K562 (cell line): ENCODE measurements around the gene PCK2. TPM values are rescaled to one million over a fixed set of nuclear protein-coding genes. Genes with fewer than 3 reads are reported as not detected.
A peak's percentile ranks its signal among the peaks of the same experiment; 100 is the strongest.

Experiments
- ADNP ChIP-seq: fragments of 200-800 bp; sonication (Bioruptor generic); IDR thresholded peaks from 2 replicates; pipeline ENCODE4 v1.6.1; 2016; ENCODE audit warnings: missing genetic modification characterization, missing compliant biosample characterization
- ATF7 ChIP-seq: fragments of 450-650 bp; IDR thresholded peaks from 2 replicates; pipeline ENCODE4 v1.7.1; 2014; ENCODE audit warnings: mild to moderate bottlenecking, moderate library complexity
- CREM ChIP-seq: IDR thresholded peaks from 2 replicates; pipeline ENCODE4 v1.6.1; 2014; ENCODE audit warnings: antibody characterized with exemption, low read depth
- DIDO1 ChIP-seq: fragments of 450-650 bp; IDR thresholded peaks from 2 replicates; pipeline ENCODE4 v1.6.1; 2016; ENCODE audit warnings: low read depth, missing biosample characterization, missing genetic modification characterization
- ETS1 ChIP-seq: conservative IDR thresholded peaks from 2 replicates; pipeline ENCODE4 v1.6.1; 2011; ENCODE audit warnings: low read depth, mild to moderate bottlenecking, low read length; ENCODE audit not compliant: control insufficient read depth
- GABPB1 ChIP-seq: sonication (generic); formaldehyde crosslinking; IDR thresholded peaks from 2 replicates; pipeline ENCODE4 v1.8.0; 2022; ENCODE audit warnings: mild to moderate bottlenecking, missing genetic modification reagents
- HINFP ChIP-seq: fragments of 450-650 bp; conservative IDR thresholded peaks from 2 replicates; pipeline ENCODE4 v1.6.1; 2016; ENCODE audit warnings: missing genetic modification characterization, low read depth, mild to moderate bottlenecking, control low read depth, missing compliant biosample characterization
- HMGN3 ChIP-seq: IDR thresholded peaks from 2 replicates; pipeline ENCODE4 v1.6.1; 2011; ENCODE audit warnings: borderline replicate concordance, low read depth, mild to moderate bottlenecking, mixed read lengths, low read length; ENCODE audit not compliant: insufficient read length; ENCODE audit errors: extremely low read depth
- ILK ChIP-seq: fragments of 450-650 bp; IDR thresholded peaks from 2 replicates; pipeline ENCODE4 v1.6.1; 2016; ENCODE audit warnings: missing genetic modification characterization, low read depth, mild to moderate bottlenecking, missing compliant biosample characterization, moderate library complexity, borderline replicate concordance
- KAT7 ChIP-seq: sonication (generic); formaldehyde crosslinking; IDR thresholded peaks from 2 replicates; pipeline ENCODE4 v1.8.0; 2022; ENCODE audit warnings: missing genetic modification reagents, mild to moderate bottlenecking, borderline replicate concordance
- MAX ChIP-seq: sonication (generic); formaldehyde crosslinking; IDR thresholded peaks from 2 replicates; pipeline ENCODE4 v1.9.0; 2022; ENCODE audit warnings: mild to moderate bottlenecking, missing genetic modification reagents
- NR2C2 ChIP-seq, 2 experiments: fragments of 200-800 bp in 1 of 2; sonication (Bioruptor generic) in 1 of 2; sonication (generic) in 1 of 2; formaldehyde crosslinking in 1 of 2; IDR thresholded peaks; 2 replicates each; pipeline versions ENCODE4 v1.6.1 to v1.8.0; 2016 to 2022; ENCODE audit warnings: mild to moderate bottlenecking in 1 of 2, missing compliant biosample characterization in 1 of 2, missing genetic modification characterization in 1 of 2, missing genetic modification reagents in 1 of 2
- RBM25 ChIP-seq: fragments of 200-400 bp; formaldehyde crosslinking; IDR thresholded peaks from 2 replicates; pipeline ENCODE4 v1.6.1; 2018; ENCODE audit warnings: low read length, low read depth, moderate library complexity; ENCODE audit not compliant: severe bottlenecking
- RERE ChIP-seq: sonication (generic); formaldehyde crosslinking; IDR thresholded peaks from 2 replicates; pipeline ENCODE4 v1.8.0; 2023; ENCODE audit warnings: missing genetic modification reagents, mild to moderate bottlenecking, borderline replicate concordance
- SMAD1 ChIP-seq: fragments of 150-350 bp; IDR thresholded peaks from 2 replicates; pipeline ENCODE4 v1.6.1; 2014; ENCODE audit warnings: low read length, low read depth; ENCODE audit not compliant: partially characterized antibody
- SP2 ChIP-seq: IDR thresholded peaks from 2 replicates; pipeline ENCODE4 v1.6.1; 2011; ENCODE audit warnings: mild to moderate bottlenecking, low read depth, low read length, moderate library complexity; ENCODE audit not compliant: poor library complexity, severe bottlenecking; ENCODE audit errors: extremely low read depth
- STAT5A ChIP-seq: IDR thresholded peaks from 2 replicates; pipeline ENCODE4 v1.6.1; 2012; ENCODE audit warnings: low read length, inconsistent platforms, borderline replicate concordance
- polyA plus RNA-seq, 8 experiments: library from polyadenylated mRNA; depleted of rRNA in 4 of 8; stranded (reverse) in 5 of 8; unstranded in 3 of 8; fragments of >200 nt; fragmentation: Nextera tagmentation in 2 of 8; fragmentation: Illumina TruSeq in 1 of 8; extraction: Ambion mirVana in 2 of 8; extraction: Trizol in 1 of 8; gene quantifications; 2 replicates each; pipeline versions ENCODE4 v1.2.1 to v1.2.3, GENCODE V29; 2011 to 2014; ENCODE audit warnings: inconsistent platforms in 1 of 8, missing spikeins in 1 of 8
- total RNA-seq, 7 experiments: library from RNA; depleted of rRNA in 6 of 7; stranded (reverse); fragments of >200 nt in 6 of 7; fragmentation: Illumina TruSeq in 2 of 7; extraction: Trizol in 2 of 7; gene quantifications; 2 replicates each; pipeline versions ENCODE4 v1.2.1 to v1.2.3, GENCODE V29; 2011 to 2021; ENCODE audit warnings: low replicate concordance in 1 of 7

PCK2 gene
- total and polyA plus RNA-seq, 9 of the 15 experiments (the other 6 are each of a cell fraction or from before 2014, with no cell fraction given) = 3.3 to 60.9 (median 30.4) TPM

GRCh38 chr14:24141097-24141880, 47.2 kb downstream of the PCK2 start, which contains the start of gene EMC9 (continued):
- TF ChIP-seq HMGN3 = no peak
- TF ChIP-seq CREM = peak; percentile 61; the same call in 1 of the 2 replicates
- no peak for TF ChIP-seq ILK
- no peak for TF ChIP-seq ADNP
- no peak for TF ChIP-seq KAT7 (CRISPR knock-in tag)
- no peak for TF ChIP-seq RERE (CRISPR knock-in tag)
- TF ChIP-seq SP2 = peak; percentile 45
- no peak for TF ChIP-seq STAT5A
- peak; percentile 58 for TF ChIP-seq RBM25
- TF ChIP-seq ETS1 = peak; percentile 70; the same call in 1 of the 2 replicates
- TF ChIP-seq HINFP (tag) = peak; percentile 99
- TF ChIP-seq NR2C2 (CRISPR knock-in tag; IDR thresholded peaks at IDR 0.05) = no peak
- TF ChIP-seq NR2C2 (tag; IDR thresholded peaks at IDR 0.05) = peak; percentile 76
- peak; percentile 57 for TF ChIP-seq ATF7
- peak; percentile 61; the same call in 1 of the 2 replicates for TF ChIP-seq GABPB1 (CRISPR knock-in tag)
- no peak for TF ChIP-seq DIDO1 (tag)
- TF ChIP-seq SMAD1 = peak; percentile 40
- peak; percentile 69 for TF ChIP-seq MAX (CRISPR knock-in tag)
